GM12865 (cell line): ENCODE results near the gene OGA.
A peak's percentile ranks its signal among the peaks of the same experiment; 100 is the strongest.

Experiments
- DNase-seq: peaks from one replicate; pipeline ENCODE4 v3.0.0; 2010; ENCODE audit warnings: low read depth
- H3K4me3 ChIP-seq: 2 replicates; pipeline ENCODE4 v1.5.1; 2011; ENCODE audit warnings: mild to moderate bottlenecking, low read depth, low read length, control low read depth
- CTCF ChIP-seq: IDR thresholded peaks from 2 replicates; pipeline ENCODE4 v1.5.1; 2011; ENCODE audit warnings: low read length, control low read depth, low read depth, inconsistent platforms; ENCODE audit not compliant: insufficient read depth; ENCODE audit errors: missing control alignments

OGA gene

GRCh38 chr10:101851411-101852116 is 33.3 kb upstream of the OGA start:
- no peak for DNase-seq
- TF ChIP-seq CTCF: no peak

GRCh38 chr10:101850749-101851148 is 32.5 kb upstream of the OGA start:
- no peak overlapping the region for H3K4me3 ChIP-seq
- no peak for TF ChIP-seq CTCF
- no peak for DNase-seq

More at GRCh38 chr10:101851411-101852116, 33.3 kb upstream of the OGA start:
- no peak overlapping the region for H3K4me3 ChIP-seq

- TF ChIP-seq CTCF: no peak
- no peak for DNase-seq
- H3K4me3 ChIP-seq: no peak overlapping the region
Observed at GRCh38 chr10:101848894-101849351, 30.7 kb upstream of the OGA start.

GRCh38 chr10:101848408-101848807 is 30.2 kb upstream of the OGA start:
- no peak overlapping the region for H3K4me3 ChIP-seq
- DNase-seq: no peak
- no peak for TF ChIP-seq CTCF

- H3K4me3 ChIP-seq: no peak overlapping the region
- no peak for TF ChIP-seq CTCF
- no peak for DNase-seq
Observed at GRCh38 chr10:101845893-101846292, 27.6 kb upstream of the OGA start.

- peak; percentile 70 for DNase-seq
- peak; percentile 65 for TF ChIP-seq CTCF
- H3K4me3 ChIP-seq: peak within 1 kb of the TSS; percentile 50
Observed at GRCh38 chr10:101843032-101844021, 25.1 kb upstream of the OGA start, which contains the start of gene KCNIP2. Gene KCNIP2 (minus strand): TSS chr10:101843800. CDS start chr10:101843568, 232 bp downstream.
